ENCODE measurements around the gene KRT74.

Gene KRT74

DNA sequence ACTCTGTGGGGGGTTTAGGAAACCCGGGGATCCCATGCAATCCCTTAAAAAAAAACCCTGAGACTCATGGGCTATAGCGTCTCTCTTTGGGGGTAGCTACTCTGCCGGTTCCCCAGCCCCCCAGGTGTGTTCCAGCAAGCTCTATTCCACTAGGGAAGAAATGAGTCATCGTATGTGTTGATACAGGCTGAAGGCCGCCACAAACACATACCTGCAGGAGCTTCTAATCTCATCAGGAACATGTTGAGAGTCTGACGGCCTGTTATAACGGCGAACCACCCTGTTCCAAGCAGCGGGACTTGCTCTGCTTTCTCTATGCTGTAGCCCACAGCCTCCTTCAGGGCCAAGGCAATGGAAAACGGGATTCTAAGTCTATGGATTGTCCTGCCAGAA, 52.5 kb downstream of the KRT74 start:
- H2BK12ac ChIP-seq (ENCODE audit: low read length in 2 of 2) = no peak overlapping the region
- no peaks in the 10 kb centered on the region for H3K4me1 ChIP-seq (ENCODE audit: control insufficient read depth, insufficient read depth, low read depth, low read length)
- H3K14ac ChIP-seq (ENCODE audit: low read length in 2 of 2) = no peak overlapping the region
- no peak overlapping the region for H2BK120ac ChIP-seq (ENCODE audit: low read depth, low read length)
- peaks cover 23 to 87% of the 10 kb centered on the region in 2 experiments for H3K27me3 ChIP-seq (ENCODE audit: control insufficient read depth in 1 of 2, insufficient read depth in 1 of 2, low read length in 2 of 2)
- H2AK5ac ChIP-seq (ENCODE audit: low read length, severe bottlenecking) = no peak overlapping the region
- H3K27ac ChIP-seq (ENCODE audit: low read length, poor library complexity, severe bottlenecking) = no peak overlapping the region
- H2BK5ac ChIP-seq (ENCODE audit: low read depth, low read length, poor library complexity, severe bottlenecking) = no peak overlapping the region
- no peak overlapping the region for H4K8ac ChIP-seq (ENCODE audit: low read length)
- H4K91ac ChIP-seq (ENCODE audit: low read length) = no peak overlapping the region
- no peak for DNase-seq
- H3K36me3 ChIP-seq (ENCODE audit: control insufficient read depth in 1 of 2, insufficient read depth in 2 of 2, low read depth in 1 of 2, low read length in 2 of 2) = no peaks in the 10 kb centered on the region
- H3K4me2 ChIP-seq (ENCODE audit: low read length, poor library complexity, severe bottlenecking) = no peak overlapping the region
- no peak overlapping the region for H2BK15ac ChIP-seq (ENCODE audit: low read depth, poor library complexity, severe bottlenecking)
- no peaks in the 10 kb centered on the region for H3K79me1 ChIP-seq (replicated peaks; ENCODE audit: low read length, poor library complexity, severe bottlenecking)
- no peaks in the 10 kb centered on the region for H3K9me3 ChIP-seq (ENCODE audit: control insufficient read depth, low read length)
- H3K4ac ChIP-seq (ENCODE audit: low read depth in 1 of 2, low read length in 2 of 2) = no peak overlapping the region
- no peak overlapping the region for H3K4me3 ChIP-seq (ENCODE audit: insufficient read depth in 1 of 2, low read depth in 1 of 2, low read length in 2 of 2)
- H3K23ac ChIP-seq (ENCODE audit: low read length in 2 of 2) = no peak overlapping the region
- no peak overlapping the region for H3K18ac ChIP-seq (ENCODE audit: low read depth in 1 of 2, low read length in 2 of 2)
- H3K9ac ChIP-seq (ENCODE audit: low read length) = no peak overlapping the region
- 76% methylated on average over 10 of the region's 10 CpGs for WGBS
- H2AFZ ChIP-seq (ENCODE audit: low read depth, low read length) = no peak overlapping the region

DNA sequence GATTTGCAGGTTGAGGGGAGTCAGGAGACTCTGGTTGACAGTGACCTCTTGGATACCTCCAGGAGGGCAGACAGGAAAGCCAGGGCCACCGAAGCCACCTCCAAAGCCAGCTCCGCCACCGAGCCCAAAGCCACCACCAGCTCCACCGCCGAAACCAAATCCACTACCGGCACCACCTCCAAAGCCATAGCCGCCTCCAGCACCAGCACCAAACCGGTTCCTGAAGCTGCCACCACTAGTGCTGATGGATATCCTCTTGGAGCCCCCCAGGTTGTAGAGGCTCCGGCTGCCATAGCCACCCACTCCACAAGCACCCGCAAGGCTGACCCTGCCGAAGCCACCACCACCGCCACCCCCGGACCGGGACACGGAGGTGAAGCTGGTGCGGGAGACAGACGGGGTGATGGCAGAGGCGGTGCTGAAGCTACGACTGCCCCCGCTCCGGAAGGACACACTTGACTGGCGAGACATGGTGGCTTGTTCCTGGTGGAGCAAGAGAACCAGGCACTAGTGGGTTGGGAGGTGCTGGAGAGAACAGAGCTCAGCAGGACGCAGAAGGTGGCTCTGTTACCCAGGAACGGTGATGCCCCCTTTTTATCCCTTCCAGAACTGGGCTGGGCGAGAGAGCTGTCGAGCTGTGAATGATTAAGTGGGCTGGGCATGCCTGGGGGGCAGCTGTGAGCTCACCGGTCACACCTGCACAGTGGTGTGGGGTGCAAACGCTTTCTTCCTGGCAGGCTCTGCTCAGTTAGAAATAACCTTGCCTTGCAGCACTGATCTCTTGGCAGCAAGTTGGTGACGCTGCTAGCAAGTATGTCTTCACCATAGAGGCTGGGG, 53.6 kb downstream of the KRT74 start, which contains the start of gene KRT5:
KRT5 (minus strand) TSS at position 569 of the 837 bp plus-strand sequence; CDS start at position 471, 98 bp downstream.
- Histone ChIP-seq H3K9ac (ENCODE audit: low read length) (no peak within 1 kb of the TSS), H3K79me1 (replicated peaks; ENCODE audit: low read length, poor library complexity, severe bottlenecking) (no peaks in the 10 kb centered on the region), H3K9me3 (ENCODE audit: control insufficient read depth, low read length) (no peaks in the 10 kb centered on the region), H3K14ac (ENCODE audit: low read length in 2 of 2) (no peak within 1 kb of the TSS), H4K91ac (ENCODE audit: low read length) (no peak within 1 kb of the TSS), H2BK5ac (ENCODE audit: low read depth, low read length, poor library complexity, severe bottlenecking) (no peak within 1 kb of the TSS), H3K27ac (ENCODE audit: low read length, poor library complexity, severe bottlenecking) (no peak within 1 kb of the TSS), H4K8ac (ENCODE audit: low read length) (no peak within 1 kb of the TSS), H3K4me2 (ENCODE audit: low read length, poor library complexity, severe bottlenecking) (no peak within 1 kb of the TSS), H2BK15ac (ENCODE audit: low read depth, poor library complexity, severe bottlenecking) (no peak within 1 kb of the TSS), H3K4me3 (ENCODE audit: insufficient read depth in 1 of 2, low read depth in 1 of 2, low read length in 2 of 2) (no peak within 1 kb of the TSS), H3K23ac (ENCODE audit: low read length in 2 of 2) (no peak within 1 kb of the TSS), H3K36me3 (ENCODE audit: control insufficient read depth in 1 of 2, insufficient read depth in 2 of 2, low read depth in 1 of 2, low read length in 2 of 2) (no peaks in the 10 kb centered on the region), H3K27me3 (ENCODE audit: control insufficient read depth in 1 of 2, insufficient read depth in 1 of 2, low read length in 2 of 2) (peaks cover 23 to 78% of the 10 kb centered on the region in 2 experiments), H3K18ac (ENCODE audit: low read depth in 1 of 2, low read length in 2 of 2) (no peak within 1 kb of the TSS), H3K4ac (ENCODE audit: low read depth in 1 of 2, low read length in 2 of 2) (no peak within 1 kb of the TSS), H3K4me1 (ENCODE audit: control insufficient read depth, insufficient read depth, low read depth, low read length) (no peaks in the 10 kb centered on the region), H2BK120ac (ENCODE audit: low read depth, low read length) (no peak within 1 kb of the TSS), H2AK5ac (ENCODE audit: low read length, severe bottlenecking) (no peak within 1 kb of the TSS), H2BK12ac (ENCODE audit: low read length in 2 of 2) (no peak within 1 kb of the TSS), H2AFZ (ENCODE audit: low read depth, low read length) (no peak within 1 kb of the TSS)
- WGBS = 92% methylated on average over 29 of the region's 29 CpGs
- no peak for DNase-seq

DNA sequence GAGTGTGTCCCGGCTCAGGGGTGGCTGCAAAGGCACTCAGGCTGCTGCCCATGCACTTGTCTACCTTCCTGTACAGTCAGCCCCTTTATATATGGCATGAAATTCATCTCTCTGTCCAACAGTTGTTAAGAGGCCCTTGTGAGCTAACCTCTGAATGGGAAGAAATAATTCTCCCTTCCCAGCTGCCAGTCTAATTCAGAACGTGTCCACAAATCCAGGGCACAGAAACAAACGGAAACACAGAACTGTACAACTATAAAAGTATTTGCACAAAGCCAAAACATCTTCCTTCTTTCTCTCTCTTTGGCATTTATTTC, 54.3 kb downstream of the KRT74 start:
- Histone ChIP-seq H2BK12ac (ENCODE audit: low read length in 2 of 2) (no peak overlapping the region), H3K23ac (ENCODE audit: low read length in 2 of 2) (no peak overlapping the region), H2AK5ac (ENCODE audit: low read length, severe bottlenecking) (no peak overlapping the region), H3K27me3 (ENCODE audit: control insufficient read depth in 1 of 2, insufficient read depth in 1 of 2, low read length in 2 of 2) (peaks cover 23 to 76% of the 10 kb centered on the region in 2 experiments), H3K4ac (ENCODE audit: low read depth in 1 of 2, low read length in 2 of 2) (no peak overlapping the region), H3K4me1 (ENCODE audit: control insufficient read depth, insufficient read depth, low read depth, low read length) (no peaks in the 10 kb centered on the region), H4K8ac (ENCODE audit: low read length) (no peak overlapping the region), H3K14ac (ENCODE audit: low read length in 2 of 2) (no peak overlapping the region), H3K27ac (ENCODE audit: low read length, poor library complexity, severe bottlenecking) (no peak overlapping the region), H3K36me3 (ENCODE audit: control insufficient read depth in 1 of 2, insufficient read depth in 2 of 2, low read depth in 1 of 2, low read length in 2 of 2) (no peaks in the 10 kb centered on the region), H2BK5ac (ENCODE audit: low read depth, low read length, poor library complexity, severe bottlenecking) (no peak overlapping the region), H3K4me2 (ENCODE audit: low read length, poor library complexity, severe bottlenecking) (no peak overlapping the region), H3K79me1 (replicated peaks; ENCODE audit: low read length, poor library complexity, severe bottlenecking) (no peaks in the 10 kb centered on the region), H3K9ac (ENCODE audit: low read length) (no peak overlapping the region), H2AFZ (ENCODE audit: low read depth, low read length) (no peak overlapping the region), H3K9me3 (ENCODE audit: control insufficient read depth, low read length) (no peaks in the 10 kb centered on the region), H3K18ac (ENCODE audit: low read depth in 1 of 2, low read length in 2 of 2) (no peak overlapping the region), H4K91ac (ENCODE audit: low read length) (no peak overlapping the region), H2BK120ac (ENCODE audit: low read depth, low read length) (no peak overlapping the region), H2BK15ac (ENCODE audit: low read depth, poor library complexity, severe bottlenecking) (no peak overlapping the region), H3K4me3 (ENCODE audit: insufficient read depth in 1 of 2, low read depth in 1 of 2, low read length in 2 of 2) (no peak overlapping the region)
- DNase-seq = no peak
- 76% methylated on average over 3 of the region's 3 CpGs for WGBS

- 82% methylated on average over 7 of the region's 8 CpGs for WGBS
- H2BK12ac ChIP-seq (ENCODE audit: low read length in 2 of 2) = no peak overlapping the region
- H2AFZ ChIP-seq (ENCODE audit: low read depth, low read length) = no peak overlapping the region
- no peak overlapping the region for H2BK5ac ChIP-seq (ENCODE audit: low read depth, low read length, poor library complexity, severe bottlenecking)
- no peaks in the 10 kb centered on the region for H3K36me3 ChIP-seq (ENCODE audit: control insufficient read depth in 1 of 2, insufficient read depth in 2 of 2, low read depth in 1 of 2, low read length in 2 of 2)
- no peak overlapping the region for H4K91ac ChIP-seq (ENCODE audit: low read length)
- no peaks in the 10 kb centered on the region for H3K9me3 ChIP-seq (ENCODE audit: control insufficient read depth, low read length)
- no peak overlapping the region for H3K23ac ChIP-seq (ENCODE audit: low read length in 2 of 2)
- H3K27me3 ChIP-seq (ENCODE audit: control insufficient read depth in 1 of 2, insufficient read depth in 1 of 2, low read length in 2 of 2) = peaks cover 23 to 77% of the 10 kb centered on the region in 2 experiments
- DNase-seq = no peak
- H3K18ac ChIP-seq (ENCODE audit: low read depth in 1 of 2, low read length in 2 of 2) = no peak overlapping the region
- no peak overlapping the region for H3K4ac ChIP-seq (ENCODE audit: low read depth in 1 of 2, low read length in 2 of 2)
- H3K14ac ChIP-seq (ENCODE audit: low read length in 2 of 2) = no peak overlapping the region
- no peak overlapping the region for H3K27ac ChIP-seq (ENCODE audit: low read length, poor library complexity, severe bottlenecking)
- H3K79me1 ChIP-seq (replicated peaks; ENCODE audit: low read length, poor library complexity, severe bottlenecking) = no peaks in the 10 kb centered on the region
- no peak overlapping the region for H3K4me3 ChIP-seq (ENCODE audit: insufficient read depth in 1 of 2, low read depth in 1 of 2, low read length in 2 of 2)
- no peak overlapping the region for H2BK15ac ChIP-seq (ENCODE audit: low read depth, poor library complexity, severe bottlenecking)
- H4K8ac ChIP-seq (ENCODE audit: low read length) = no peak overlapping the region
- H3K9ac ChIP-seq (ENCODE audit: low read length) = no peak overlapping the region
- no peak overlapping the region for H2AK5ac ChIP-seq (ENCODE audit: low read length, severe bottlenecking)
- no peaks in the 10 kb centered on the region for H3K4me1 ChIP-seq (ENCODE audit: control insufficient read depth, insufficient read depth, low read depth, low read length)
- no peak overlapping the region for H2BK120ac ChIP-seq (ENCODE audit: low read depth, low read length)
- no peak overlapping the region for H3K4me2 ChIP-seq (ENCODE audit: low read length, poor library complexity, severe bottlenecking)
Measured at GRCh38 chr12:52518574-52519386, 54.9 kb downstream of the KRT74 start.

Measured in mesenchymal stem cell (in vitro differentiated cells and primary cell).